H1 (cell line): ENCODE data around the gene FCGR3B. TPM values are rescaled to one million over a fixed set of nuclear protein-coding genes. Genes with fewer than 3 reads are reported as not detected.
"Not testable (repeated sequence)": the region's sequence is repeated elsewhere in the genome, so short reads cannot be mapped to it uniquely, and the experiment has no call there.

Source experiments
- CTCF ChIA-PET: fragments of 300-600 bp; sonication (Branson Sonifier 250); formaldehyde crosslinking; loops from one replicate; lab custom pipeline; 2021; ENCODE audit not compliant: partially characterized antibody; lab: Charles Lee
- POLR2A ChIA-PET: fragments of 300-600 bp; sonication (Branson Sonifier 250); formaldehyde crosslinking; loops from one replicate; lab custom pipeline; 2021; ENCODE audit warnings: inconsistent platforms; ENCODE audit not compliant: partially characterized antibody; lab: Charles Lee
- DNase-seq, 2 experiments: peaks; one replicate each; pipeline versions ENCODE4 v3.0.0 to v3.0.0-alpha.2; 2010 to 2022; ENCODE audit warnings: low spot score in 2 of 2, low read depth in 1 of 2, mixed read lengths in 1 of 2
- FAIRE-seq: peaks from 2 replicates; lab custom pipeline; 2011; peaks lifted over from hg19 to GRCh38; lab: Jason Lieb, UNC
- H2AFZ ChIP-seq: 2 replicates; pipeline ENCODE4 v1.8.1; 2012; ENCODE audit warnings: low read length, inconsistent platforms
- H2AK5ac ChIP-seq: 2 replicates; pipeline ENCODE4 v1.6.1; 2013; ENCODE audit warnings: low read depth, low read length
- H2BK120ac ChIP-seq: replicated peaks from 2 replicates; pipeline ENCODE3; 2013; ENCODE audit warnings: low read depth, low read length, inconsistent platforms
- H2BK12ac ChIP-seq: 2 replicates; pipeline ENCODE4 v1.6.1; 2013; ENCODE audit warnings: low read depth, low read length
- H2BK15ac ChIP-seq: 2 replicates; pipeline ENCODE4 v1.6.1; 2013; ENCODE audit warnings: low read length
- H2BK20ac ChIP-seq: 2 replicates; pipeline ENCODE4 v1.6.1; 2013; ENCODE audit warnings: low read length
- H2BK5ac ChIP-seq: 2 replicates; pipeline ENCODE4 v1.6.1; 2013; ENCODE audit warnings: low read depth, low read length
- H3K14ac ChIP-seq: 2 replicates; pipeline ENCODE4 v1.6.1; 2013; ENCODE audit warnings: inconsistent platforms; ENCODE audit not compliant: insufficient read length
- H3K18ac ChIP-seq: 2 replicates; pipeline ENCODE4 v1.6.1; 2013; ENCODE audit warnings: low read length; ENCODE audit errors: extremely low read depth
- H3K23ac ChIP-seq: 2 replicates; pipeline ENCODE4 v1.6.1; 2013; ENCODE audit warnings: inconsistent platforms; ENCODE audit not compliant: insufficient read length
- H3K23me2 ChIP-seq: 2 replicates; pipeline ENCODE4 v1.6.1; 2013; ENCODE audit warnings: low read depth, low read length
- H3K27ac ChIP-seq: 2 replicates; pipeline ENCODE4 v1.6.1; 2011; ENCODE audit warnings: low read depth, low read length, inconsistent platforms
- H3K27me3 ChIP-seq, 4 experiments: replicated peaks in 1 of 4; 1 replicate in 1 of 4; 2 replicates in 3 of 4; pipeline versions ENCODE4 v1.6.1 to v1.8.1; 2011 to 2013; ENCODE audit warnings: low read length in 3 of 4, mild to moderate bottlenecking in 3 of 4, inconsistent platforms in 2 of 4, mixed read lengths in 2 of 4, moderate library complexity in 1 of 4; ENCODE audit not compliant: control insufficient read depth in 3 of 4, insufficient read depth in 3 of 4; ENCODE audit errors: extremely low read depth in 1 of 4
- H3K36me3 ChIP-seq, 4 experiments: 2 replicates each; pipeline versions ENCODE4 v1.6.1 to v1.8.1; 2011 to 2013; ENCODE audit warnings: mild to moderate bottlenecking in 4 of 4, low read length in 3 of 4, moderate library complexity in 2 of 4, control low read depth in 1 of 4, inconsistent platforms in 1 of 4; ENCODE audit not compliant: insufficient read depth in 4 of 4, control insufficient read depth in 2 of 4
- H3K4ac ChIP-seq: replicated peaks from 2 replicates; pipeline ENCODE3; 2013; ENCODE audit warnings: low read length, low read depth, mixed read lengths, inconsistent platforms; ENCODE audit not compliant: insufficient read length
- H3K4me1 ChIP-seq, 4 experiments: replicated peaks in 1 of 4; 1 replicate in 1 of 4; 2 replicates in 3 of 4; pipeline versions ENCODE4 v1.6.1 to v1.8.1; 2011 to 2013; ENCODE audit warnings: low read length in 3 of 4, inconsistent platforms in 2 of 4, mixed read lengths in 1 of 4; ENCODE audit not compliant: insufficient read depth in 4 of 4, control insufficient read depth in 3 of 4
- H3K4me2 ChIP-seq, 2 experiments: 2 replicates each; pipeline versions ENCODE4 v1.6.1 to v1.8.1; 2011 to 2013; ENCODE audit warnings: low read depth in 2 of 2, low read length in 2 of 2, control low read depth in 1 of 2, inconsistent platforms in 1 of 2, mild to moderate bottlenecking in 1 of 2; ENCODE audit not compliant: insufficient read depth in 1 of 2
- H3K4me3 ChIP-seq, 4 experiments: fragments of 200-600, 300-600 bp in 1 of 4; sonication (generic), shearing (Covaris generic), sonication (Bioruptor Twin) in 1 of 4; 2 replicates each; pipeline versions ENCODE4 v1.5.1 to v1.8.1; 2011 to 2016; ENCODE audit warnings: low read length in 4 of 4, low read depth in 3 of 4, control low read depth in 2 of 4, inconsistent platforms in 2 of 4, mild to moderate bottlenecking in 2 of 4, mixed read lengths in 1 of 4, moderate library complexity in 1 of 4; ENCODE audit not compliant: insufficient read depth in 2 of 4; ENCODE audit errors: extremely low read depth in 1 of 4
- H3K56ac ChIP-seq: replicated peaks from 2 replicates; pipeline ENCODE3; 2013; ENCODE audit warnings: low read depth, mild to moderate bottlenecking, mixed read lengths, low read length, inconsistent platforms; ENCODE audit not compliant: insufficient read length
- H3K79me1 ChIP-seq: 2 replicates; pipeline ENCODE4 v1.6.1; 2013; ENCODE audit warnings: low read depth, low read length, control low read depth
- H3K79me2 ChIP-seq, 2 experiments: 2 replicates each; pipeline versions ENCODE4 v1.6.1 to v1.8.1; 2012 to 2013; ENCODE audit warnings: low read length in 2 of 2, mild to moderate bottlenecking in 2 of 2, inconsistent platforms in 1 of 2; ENCODE audit not compliant: insufficient read depth in 2 of 2, control insufficient read depth in 1 of 2
- H3K9ac ChIP-seq, 4 experiments: replicated peaks in 1 of 4; 1 replicate in 1 of 4; 2 replicates in 3 of 4; pipeline versions ENCODE4 v1.6.1 to v1.8.1; 2011 to 2013; ENCODE audit warnings: low read depth in 3 of 4, low read length in 3 of 4, control low read depth in 2 of 4, mild to moderate bottlenecking in 2 of 4, moderate library complexity in 2 of 4, inconsistent platforms in 1 of 4; ENCODE audit errors: extremely low read depth in 1 of 4
- H3K9me3 ChIP-seq, 2 experiments: 2 replicates each; pipeline versions ENCODE4 v1.6.1 to v1.8.1; 2012 to 2013; ENCODE audit warnings: mild to moderate bottlenecking in 2 of 2, moderate library complexity in 2 of 2, control low read depth in 1 of 2, inconsistent platforms in 1 of 2, low read depth in 1 of 2, low read length in 1 of 2, mixed read lengths in 1 of 2; ENCODE audit not compliant: insufficient read depth in 2 of 2
- H4K20me1 ChIP-seq, 2 experiments: replicated peaks in 1 of 2; 2 replicates each; pipeline versions ENCODE3 to v1.8.1; 2011 to 2013; ENCODE audit warnings: inconsistent platforms in 2 of 2, low read length in 2 of 2, mild to moderate bottlenecking in 1 of 2; ENCODE audit not compliant: insufficient read depth in 2 of 2, control insufficient read depth in 1 of 2
- H4K5ac ChIP-seq: 2 replicates; pipeline ENCODE4 v1.6.1; 2013; ENCODE audit warnings: low read length, low read depth, mixed read lengths, inconsistent platforms; ENCODE audit not compliant: insufficient read length
- H4K8ac ChIP-seq: 2 replicates; pipeline ENCODE4 v1.8.0; 2013; ENCODE audit warnings: mild to moderate bottlenecking, moderate library complexity, low read length, inconsistent platforms; ENCODE audit not compliant: insufficient read depth; ENCODE audit errors: extremely low read depth
- H4K91ac ChIP-seq: replicated peaks from 2 replicates; pipeline ENCODE3; 2013; ENCODE audit warnings: low read length, mixed read lengths, inconsistent platforms; ENCODE audit not compliant: insufficient read length
- WGBS, 2 experiments: shearing (Covaris generic) in 1 of 2; methylation state at CpG; one replicate each; pipeline versions ENCODE4 v1.1.6 to v1.1.7; 2013 to 2015; ENCODE audit warnings: low lambda C conversion rate in 2 of 2, mixed read lengths in 2 of 2, inconsistent platforms in 1 of 2, low coverage in 1 of 2, missing lambda C conversion rate in 1 of 2; ENCODE audit not compliant: insufficient replicate concordance in 2 of 2, insufficient coverage in 1 of 2, insufficient read length in 1 of 2; ENCODE audit errors: extremely low coverage in 1 of 2, missing lambda C conversion rate in 1 of 2; 5-methylcytosine and 5-hydroxymethylcytosine counted together
- polyA plus RNA-seq, 7 experiments: library from polyadenylated mRNA; depleted of rRNA in 3 of 7; stranded (reverse) in 5 of 7; unstranded in 2 of 7; fragments of >200 nt in 5 of 7; fragments of 200-250 nt in 2 of 7; gene quantifications; 1 replicate in 5 of 7; 2 replicates in 1 of 7; 4 replicates in 1 of 7; pipeline versions ENCODE4 v1.2.1 to v1.2.3, GENCODE V29; 2011 to 2013; ENCODE audit warnings: missing spikeins in 2 of 7, mixed read lengths in 2 of 7
- total RNA-seq: library from RNA; stranded (reverse); fragmentation: NEBNext Ultra II Directional; extraction: Animal tissue kit (Norgen Biotek cat#: 25700); gene quantifications from 2 replicates; pipeline ENCODE4 v1.2.1, GENCODE V29; 2021

FCGR3B gene
- total and polyA plus RNA-seq, 2 of the 8 experiments (the other 6 are each of a cell fraction or from before 2014, with no cell fraction given): not detected

DNA sequence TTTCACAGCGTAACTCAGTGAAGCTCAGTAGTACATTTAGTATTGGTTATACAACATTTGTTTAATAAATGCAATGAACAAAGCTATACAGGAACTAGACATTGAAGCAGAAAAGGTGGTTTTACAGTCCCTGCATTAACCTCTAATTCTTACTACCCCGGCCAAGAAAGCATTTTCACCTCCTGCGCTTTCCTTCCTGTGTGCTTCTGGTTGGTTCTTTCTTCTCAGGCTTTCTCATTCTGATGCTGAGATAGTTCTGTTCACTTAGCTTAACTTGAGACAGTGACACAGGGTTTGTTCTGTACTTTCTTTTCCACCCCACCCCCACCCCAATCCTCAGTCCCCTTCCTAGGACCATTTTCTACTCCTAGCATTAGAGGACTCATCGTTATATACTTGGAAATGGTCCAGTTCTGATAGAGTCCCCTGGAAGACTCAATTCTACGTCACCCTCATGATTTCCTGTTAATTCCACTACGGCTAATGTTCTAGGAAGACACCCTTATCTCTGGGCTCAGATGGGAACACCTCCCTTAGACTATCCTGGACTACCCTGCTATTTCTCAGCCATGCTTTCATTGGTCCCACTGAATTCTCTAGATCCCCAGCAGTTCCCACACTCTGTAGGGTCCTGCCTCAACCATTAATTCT is 7.5 kb downstream of the FCGR3B start:
- POLR2A ChIA-PET, H3K27ac ChIP-seq, CTCF ChIA-PET, H2BK120ac ChIP-seq, H4K20me1 ChIP-seq, H3K9me3 ChIP-seq, H3K14ac ChIP-seq, H3K56ac ChIP-seq, H3K27me3 ChIP-seq, H2AK5ac ChIP-seq, H3K4me1 ChIP-seq, H2BK12ac ChIP-seq, H3K23me2 ChIP-seq, H4K8ac ChIP-seq, H2AFZ ChIP-seq, H4K5ac ChIP-seq, H2BK5ac ChIP-seq, DNase-seq, H3K36me3 ChIP-seq, H3K4ac ChIP-seq, H3K23ac ChIP-seq, H3K4me3 ChIP-seq, H2BK20ac ChIP-seq, H3K79me2 ChIP-seq, H3K9ac ChIP-seq, H4K91ac ChIP-seq, H3K4me2 ChIP-seq, H3K18ac ChIP-seq, H3K79me1 ChIP-seq, H2BK15ac ChIP-seq: not testable (repeated sequence)
- WGBS, 2 experiments: 70% methylated on average over 5 of the region's 6 CpGs; no CpG with 5 or more reads in 1 of the 2 experiments
- FAIRE-seq: peak; percentile 50

DNA sequence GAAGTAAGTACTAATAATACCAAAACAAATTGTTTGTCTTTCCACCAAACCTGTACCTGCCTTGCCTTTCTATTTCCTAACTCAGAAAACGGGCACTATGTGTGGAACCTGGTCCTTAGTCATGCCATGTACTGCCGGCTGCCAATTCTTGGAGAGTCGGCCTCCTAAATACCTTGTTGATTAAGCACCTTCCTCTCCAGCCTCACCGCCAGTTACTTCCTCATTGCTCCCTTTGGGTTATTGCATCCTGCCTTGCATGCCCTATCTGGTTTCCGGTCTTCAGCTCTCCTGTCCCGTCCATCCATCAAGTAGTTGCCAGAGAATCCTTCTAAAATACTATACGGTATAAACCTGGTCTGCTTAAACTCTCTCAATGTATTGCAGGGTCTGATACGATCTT is 8.9 kb downstream of the FCGR3B start:
- POLR2A ChIA-PET: interaction anchor here (1.8 kb wide), 1 partner anchor 10 kb away, joined by 7 read pairs; no protein-coding TSS in a partner anchor

More for the DNA sequence above, 8.9 kb downstream of the FCGR3B start:
- H2BK120ac ChIP-seq, H3K56ac ChIP-seq, H3K27me3 ChIP-seq, H3K18ac ChIP-seq, H3K79me2 ChIP-seq, H3K9me3 ChIP-seq, H4K20me1 ChIP-seq, H2BK12ac ChIP-seq, H3K23ac ChIP-seq, FAIRE-seq, H3K14ac ChIP-seq, H3K79me1 ChIP-seq, H2BK5ac ChIP-seq, H2AK5ac ChIP-seq, H3K9ac ChIP-seq, CTCF ChIA-PET, H4K5ac ChIP-seq, H2BK15ac ChIP-seq, H3K27ac ChIP-seq, H3K4me1 ChIP-seq, H4K91ac ChIP-seq, H3K23me2 ChIP-seq, H3K36me3 ChIP-seq, H3K4ac ChIP-seq, H2BK20ac ChIP-seq, H4K8ac ChIP-seq, DNase-seq: not testable (repeated sequence)
- Histone ChIP-seq H2AFZ (0 out of 2 replicates have a peak overlapping the region, but pooled peaks have one; percentile 35), H3K4me3 (peak overlapping the region in 2 of 4 experiments; percentile 2 to 63; a peak in 5 of 8 replicates), H3K4me2 (peak overlapping the region; percentile 72 to 88; a peak in 2 of 4 replicates)
- 68% methylated on average over 8 of the region's 8 CpGs; no CpG with 5 or more reads in 1 of the 2 experiments for WGBS, 2 experiments
